ENCODE results near the gene TMEM131L. TPM values are rescaled to one million over a fixed set of nuclear protein-coding genes. Genes with fewer than 3 reads are reported as not detected.

Gene TMEM131L
- total RNA-seq, 1 donor from 2014 or later: 18.6 TPM

DNA sequence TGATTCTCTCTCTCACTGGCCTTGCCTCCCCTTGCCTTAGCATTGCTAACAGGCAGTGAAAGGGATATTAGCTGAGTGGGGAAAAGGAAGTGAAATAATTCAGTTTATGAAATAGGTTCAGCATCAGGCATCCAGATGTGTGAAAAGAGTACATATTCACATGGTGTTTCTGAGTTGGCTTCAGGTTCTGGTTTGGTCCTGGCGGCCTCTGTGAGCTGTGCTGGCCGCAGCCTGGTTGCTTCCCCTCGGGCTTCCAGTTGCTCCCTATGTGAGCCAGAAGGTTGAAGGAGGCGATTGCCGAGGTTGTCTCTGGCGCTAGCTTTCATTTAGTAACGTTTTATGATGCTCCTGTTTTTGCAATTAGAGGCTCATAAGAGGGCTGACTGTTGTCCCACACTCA, 118.9 kb downstream of the TMEM131L start:
- no peaks in the 10 kb centered on the region for H3K27me3 ChIP-seq (ENCODE audit: insufficient read depth, low read length)
- peaks cover 4% of the 10 kb centered on the region for H3K36me3 ChIP-seq (ENCODE audit: insufficient read depth, low read length)
- H3K27ac ChIP-seq (ENCODE audit: low read depth, low read length): no peak overlapping the region
- H3K9me3 ChIP-seq (ENCODE audit: insufficient read depth, low read depth, low read length): no peaks in the 10 kb centered on the region
- H4K20me1 ChIP-seq (ENCODE audit: insufficient read depth, low read length): no peaks in the 10 kb centered on the region
- H3K9me3 Mint-ChIP-seq (ENCODE audit: unreplicated experiment): no peaks in the 10 kb centered on the region
- peaks cover 5% of the 10 kb centered on the region for H3K4me1 Mint-ChIP-seq (ENCODE audit: low read depth, unreplicated experiment)
- FAIRE-seq (no peak), DNase-seq (ENCODE audit: low read depth) (no peak)
- no peaks in the 10 kb centered on the region for H3K27me3 Mint-ChIP-seq (ENCODE audit: low read depth, unreplicated experiment)
- no peak overlapping the region for H3K4me2 ChIP-seq (ENCODE audit: low read length)
- TF ChIP-seq EZH2 (IDR thresholded peaks at IDR 0.05; ENCODE audit: insufficient read depth, low read length): no peak
- TF ChIP-seq, protein P1, sequence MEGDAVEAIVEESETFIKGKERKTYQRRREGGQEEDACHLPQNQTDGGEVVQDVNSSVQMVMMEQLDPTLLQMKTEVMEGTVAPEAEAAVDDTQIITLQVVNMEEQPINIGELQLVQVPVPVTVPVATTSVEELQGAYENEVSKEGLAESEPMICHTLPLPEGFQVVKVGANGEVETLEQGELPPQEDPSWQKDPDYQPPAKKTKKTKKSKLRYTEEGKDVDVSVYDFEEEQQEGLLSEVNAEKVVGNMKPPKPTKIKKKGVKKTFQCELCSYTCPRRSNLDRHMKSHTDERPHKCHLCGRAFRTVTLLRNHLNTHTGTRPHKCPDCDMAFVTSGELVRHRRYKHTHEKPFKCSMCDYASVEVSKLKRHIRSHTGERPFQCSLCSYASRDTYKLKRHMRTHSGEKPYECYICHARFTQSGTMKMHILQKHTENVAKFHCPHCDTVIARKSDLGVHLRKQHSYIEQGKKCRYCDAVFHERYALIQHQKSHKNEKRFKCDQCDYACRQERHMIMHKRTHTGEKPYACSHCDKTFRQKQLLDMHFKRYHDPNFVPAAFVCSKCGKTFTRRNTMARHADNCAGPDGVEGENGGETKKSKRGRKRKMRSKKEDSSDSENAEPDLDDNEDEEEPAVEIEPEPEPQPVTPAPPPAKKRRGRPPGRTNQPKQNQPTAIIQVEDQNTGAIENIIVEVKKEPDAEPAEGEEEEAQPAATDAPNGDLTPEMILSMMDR (IDR thresholded peaks at IDR 0.05; ENCODE audit: insufficient read depth, low read depth, low read length): no peak
- peaks cover 2% of the 10 kb centered on the region for H3K36me3 Mint-ChIP-seq (ENCODE audit: low read depth, unreplicated experiment)
- H2AFZ ChIP-seq (ENCODE audit: low read depth, low read length): no peak overlapping the region
- no peak overlapping the region for H3K9ac ChIP-seq (ENCODE audit: low read length)
- H3K4me1 ChIP-seq (ENCODE audit: insufficient read depth, low read length): no peaks in the 10 kb centered on the region
- H3K27ac Mint-ChIP-seq (ENCODE audit: unreplicated experiment): no peak overlapping the region
- no peak overlapping the region for H3K4me3 Mint-ChIP-seq (ENCODE audit: unreplicated experiment)
- no peak overlapping the region for H3K4me3 ChIP-seq (ENCODE audit: insufficient read depth, low read depth, low read length)
- H3K79me2 ChIP-seq (ENCODE audit: insufficient read depth, low read length): no peaks in the 10 kb centered on the region

DNA sequence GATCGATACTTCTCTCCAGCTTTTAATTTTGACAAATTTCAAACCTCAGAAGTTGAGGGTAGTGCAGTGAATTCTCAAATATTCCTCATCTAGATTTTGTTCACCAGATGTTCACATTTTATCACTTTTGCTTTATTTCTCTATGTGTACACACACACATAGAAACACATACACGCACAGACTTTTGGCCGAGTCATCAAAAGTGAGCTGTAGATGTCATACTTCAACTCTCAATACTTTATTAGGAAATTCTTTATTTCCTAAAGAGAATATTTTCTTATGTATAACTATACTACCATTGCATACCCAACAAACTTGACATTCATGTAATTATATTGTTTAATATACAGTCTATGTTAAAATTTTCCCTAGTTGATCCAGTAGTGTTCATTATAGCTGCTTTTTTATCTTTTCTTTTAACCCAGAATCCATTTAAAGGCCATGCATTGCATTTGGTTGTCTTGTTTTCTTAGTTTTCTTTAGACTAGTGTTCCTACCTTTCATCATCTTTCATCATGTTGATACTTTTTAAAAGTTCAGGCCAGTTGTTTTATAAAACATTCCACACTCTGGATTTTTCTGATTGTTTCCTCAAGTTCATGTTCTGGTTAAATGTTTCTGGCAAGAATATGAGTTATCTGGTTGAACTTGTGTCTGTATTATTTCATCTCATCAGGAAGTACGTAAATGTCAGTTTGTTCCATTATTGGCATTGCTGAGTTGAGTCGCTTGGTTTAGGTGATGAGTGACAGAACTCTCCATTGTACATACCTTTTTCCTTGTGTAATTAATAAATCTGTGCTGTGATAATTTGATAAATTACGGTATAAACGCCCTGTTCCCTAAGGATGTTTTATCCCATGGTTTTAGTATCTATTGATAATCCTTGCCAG, 123.8 kb downstream of the TMEM131L start:
- Mint-ChIP-seq H3K9me3 (ENCODE audit: unreplicated experiment) (no peaks in the 10 kb centered on the region), H3K36me3 (ENCODE audit: low read depth, unreplicated experiment) (peaks cover 7% of the 10 kb centered on the region), H3K27me3 (ENCODE audit: low read depth, unreplicated experiment) (no peaks in the 10 kb centered on the region), H3K4me3 (ENCODE audit: unreplicated experiment) (no peak overlapping the region), H3K4me1 (ENCODE audit: low read depth, unreplicated experiment) (peaks cover 6% of the 10 kb centered on the region), H3K27ac (ENCODE audit: unreplicated experiment) (no peak overlapping the region)
- DNase-seq (ENCODE audit: low read depth) (no peak), FAIRE-seq (no peak)
- H3K79me2 ChIP-seq (ENCODE audit: insufficient read depth, low read length): no peaks in the 10 kb centered on the region
- no peaks in the 10 kb centered on the region for H3K27me3 ChIP-seq (ENCODE audit: insufficient read depth, low read length)
- H3K4me3 ChIP-seq (ENCODE audit: insufficient read depth, low read depth, low read length): no peak overlapping the region
- no peaks in the 10 kb centered on the region for H4K20me1 ChIP-seq (ENCODE audit: insufficient read depth, low read length)
- no peaks in the 10 kb centered on the region for H3K4me1 ChIP-seq (ENCODE audit: insufficient read depth, low read length)
- H3K27ac ChIP-seq (ENCODE audit: low read depth, low read length): no peak overlapping the region
- H3K9me3 ChIP-seq (ENCODE audit: insufficient read depth, low read depth, low read length): no peaks in the 10 kb centered on the region
- H3K4me2 ChIP-seq (ENCODE audit: low read length): no peak overlapping the region
- TF ChIP-seq, protein P1 (IDR thresholded peaks at IDR 0.05; ENCODE audit: insufficient read depth, low read depth, low read length): no peak
- no peak for TF ChIP-seq EZH2 (IDR thresholded peaks at IDR 0.05; ENCODE audit: insufficient read depth, low read length)
- no peak overlapping the region for H2AFZ ChIP-seq (ENCODE audit: low read depth, low read length)
- no peak overlapping the region for H3K9ac ChIP-seq (ENCODE audit: low read length)
- H3K36me3 ChIP-seq (ENCODE audit: insufficient read depth, low read length): peaks cover 4% of the 10 kb centered on the region

DNA sequence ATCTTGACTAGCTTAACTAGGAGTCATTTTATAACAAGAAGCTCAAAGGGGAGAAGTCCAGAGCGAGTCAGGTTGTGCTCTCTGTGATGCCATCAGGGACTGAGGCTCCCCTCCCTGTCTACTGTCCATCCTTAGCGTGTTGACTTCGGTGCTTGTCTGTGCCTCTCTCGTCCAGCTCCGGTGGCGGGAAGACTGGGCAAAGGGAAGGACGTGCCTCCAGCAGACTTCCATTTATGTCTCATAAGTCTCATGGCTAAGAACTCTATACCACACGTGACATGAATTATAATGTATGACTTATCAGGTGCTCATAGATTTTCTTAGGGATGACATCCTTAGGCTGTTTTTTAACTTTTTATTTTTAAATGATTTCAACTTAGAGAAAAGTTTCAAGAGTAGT, 125.3 kb downstream of the TMEM131L start:
- no peak for DNase-seq (ENCODE audit: low read depth)
- Histone ChIP-seq H3K4me1 (ENCODE audit: insufficient read depth, low read length) (no peaks in the 10 kb centered on the region), H2AFZ (ENCODE audit: low read depth, low read length) (no peak overlapping the region), H3K27ac (ENCODE audit: low read depth, low read length) (no peak overlapping the region), H3K27me3 (ENCODE audit: insufficient read depth, low read length) (no peaks in the 10 kb centered on the region), H3K4me2 (ENCODE audit: low read length) (no peak overlapping the region), H3K4me3 (ENCODE audit: insufficient read depth, low read depth, low read length) (no peak overlapping the region), H4K20me1 (ENCODE audit: insufficient read depth, low read length) (no peaks in the 10 kb centered on the region), H3K36me3 (ENCODE audit: insufficient read depth, low read length) (peaks cover 9% of the 10 kb centered on the region), H3K9me3 (ENCODE audit: insufficient read depth, low read depth, low read length) (no peaks in the 10 kb centered on the region), H3K9ac (ENCODE audit: low read length) (no peak overlapping the region), H3K79me2 (ENCODE audit: insufficient read depth, low read length) (no peaks in the 10 kb centered on the region)
- no peaks in the 10 kb centered on the region for H3K9me3 Mint-ChIP-seq (ENCODE audit: unreplicated experiment)
- H3K4me1 Mint-ChIP-seq (ENCODE audit: low read depth, unreplicated experiment): peaks cover 6% of the 10 kb centered on the region
- H3K27me3 Mint-ChIP-seq (ENCODE audit: low read depth, unreplicated experiment): no peaks in the 10 kb centered on the region
- H3K27ac Mint-ChIP-seq (ENCODE audit: unreplicated experiment): no peak overlapping the region
- no peak overlapping the region for H3K4me3 Mint-ChIP-seq (ENCODE audit: unreplicated experiment)
- H3K36me3 Mint-ChIP-seq (ENCODE audit: low read depth, unreplicated experiment): peaks cover 7% of the 10 kb centered on the region
- TF ChIP-seq, protein P1 (IDR thresholded peaks at IDR 0.05; ENCODE audit: insufficient read depth, low read depth, low read length): no peak
- no peak for TF ChIP-seq EZH2 (IDR thresholded peaks at IDR 0.05; ENCODE audit: insufficient read depth, low read length)
- FAIRE-seq: no peak

All from astrocyte (in vitro differentiated cells and primary cell).